MG63 (cell line): ENCODE results near the gene CCDC85C. TPM values are rescaled to one million over a fixed set of nuclear protein-coding genes. Genes with fewer than 3 reads are reported as not detected.

Source experiments
- DNase-seq: peaks from one replicate; pipeline ENCODE4 v3.0.0-alpha.2; 2020
- H3K27me3 ChIP-seq: fragments of 250-450 bp; sonication (Bioruptor Pico); 2 replicates; pipeline ENCODE4 v1.5.1; 2020; ENCODE audit warnings: mild to moderate bottlenecking, moderate library complexity
- H3K36me3 ChIP-seq: fragments of 250-450 bp; sonication (Bioruptor Pico); 2 replicates; pipeline ENCODE4 v1.5.1; 2020; ENCODE audit warnings: mild to moderate bottlenecking, moderate library complexity
- H3K4me3 ChIP-seq: fragments of 250-450 bp; sonication (Bioruptor Pico); 2 replicates; pipeline ENCODE4 v1.5.1; 2020; ENCODE audit warnings: mild to moderate bottlenecking, moderate library complexity
- H3K9me3 ChIP-seq: fragments of 250-450 bp; sonication (Bioruptor Pico); 2 replicates; pipeline ENCODE4 v1.5.1; 2020; ENCODE audit warnings: mild to moderate bottlenecking, moderate library complexity
- total RNA-seq: library from RNA; depleted of rRNA; stranded (reverse); fragments of >200 nt; shearing (Covaris generic); gene quantifications from 2 replicates; pipeline ENCODE4 v1.2.3, GENCODE V29; 2014; ENCODE audit warnings: low replicate concordance

The CCDC85C gene
- total RNA-seq, 1 experiment from 2014 or later: 22.2 TPM

- H3K4me3 ChIP-seq: no peak overlapping the region
- no peaks in the 10 kb centered on the region for H3K36me3 ChIP-seq
- no peaks in the 10 kb centered on the region for H3K27me3 ChIP-seq
- H3K9me3 ChIP-seq: no peaks in the 10 kb centered on the region
- peak; percentile 39 for DNase-seq
Observed at GRCh38 chr14:99531251-99532096, 72.5 kb downstream of the CCDC85C start.

DNA sequence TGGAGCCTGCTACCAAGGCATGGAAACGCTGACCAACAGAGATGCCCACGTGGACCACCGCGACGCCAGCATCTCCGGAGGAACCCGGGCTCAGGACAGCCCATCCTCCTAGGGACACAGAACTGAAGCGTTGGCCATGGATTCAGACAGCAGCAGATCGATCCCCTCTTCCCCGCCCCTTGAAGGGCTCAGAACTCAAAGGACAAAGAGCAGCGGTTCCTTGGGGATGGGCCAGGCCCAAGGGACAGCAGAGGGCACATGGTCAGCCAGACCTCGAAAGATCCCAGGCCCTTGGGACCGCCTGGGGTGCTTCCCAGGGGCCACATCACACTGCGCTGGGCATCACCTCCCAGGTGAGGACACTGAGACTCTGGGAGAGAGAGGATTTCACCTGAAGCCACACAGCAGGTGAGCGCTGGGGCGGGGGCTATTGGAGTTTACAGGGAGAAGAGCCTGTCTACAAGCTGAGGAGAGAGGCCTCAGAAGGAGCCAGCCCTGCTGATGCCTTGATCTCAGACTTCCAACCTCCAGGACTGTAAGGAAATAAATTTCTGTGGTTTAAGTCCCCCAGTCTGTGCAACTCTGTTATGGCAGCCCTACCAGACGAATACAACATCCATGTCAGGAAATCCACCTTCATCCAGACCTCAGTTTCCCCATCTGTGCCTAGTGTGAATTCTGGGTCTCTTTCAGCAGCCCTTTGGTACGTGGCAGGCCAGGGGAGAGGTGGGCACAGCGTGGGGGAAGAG, 73.4 kb downstream of the CCDC85C start:
- Histone ChIP-seq H3K27me3 (no peaks in the 10 kb centered on the region), H3K4me3 (no peak overlapping the region), H3K9me3 (no peaks in the 10 kb centered on the region), H3K36me3 (no peaks in the 10 kb centered on the region)
- no peak for DNase-seq

GRCh38 chr14:99529899-99530298, 74.1 kb downstream of the CCDC85C start:
- H3K27me3 ChIP-seq: no peaks in the 10 kb centered on the region
- no peak overlapping the region for H3K4me3 ChIP-seq
- peak; percentile 59 for DNase-seq
- H3K36me3 ChIP-seq: no peaks in the 10 kb centered on the region
- no peaks in the 10 kb centered on the region for H3K9me3 ChIP-seq

GRCh38 chr14:99527427-99528076, 76.5 kb downstream of the CCDC85C start:
- Histone ChIP-seq H3K36me3 (no peaks in the 10 kb centered on the region), H3K9me3 (no peaks in the 10 kb centered on the region), H3K4me3 (no peak overlapping the region), H3K27me3 (no peaks in the 10 kb centered on the region)
- DNase-seq: no peak

GRCh38 chr14:99527026-99527425, 77.0 kb downstream of the CCDC85C start:
- Histone ChIP-seq H3K9me3 (no peaks in the 10 kb centered on the region), H3K27me3 (no peaks in the 10 kb centered on the region), H3K36me3 (no peaks in the 10 kb centered on the region), H3K4me3 (no peak overlapping the region)
- DNase-seq: no peak

GRCh38 chr14:99525699-99526080, 78.3 kb downstream of the CCDC85C start:
- no peak for DNase-seq
- Histone ChIP-seq H3K4me3 (no peak overlapping the region), H3K27me3 (no peaks in the 10 kb centered on the region), H3K36me3 (no peaks in the 10 kb centered on the region), H3K9me3 (no peaks in the 10 kb centered on the region)

DNA sequence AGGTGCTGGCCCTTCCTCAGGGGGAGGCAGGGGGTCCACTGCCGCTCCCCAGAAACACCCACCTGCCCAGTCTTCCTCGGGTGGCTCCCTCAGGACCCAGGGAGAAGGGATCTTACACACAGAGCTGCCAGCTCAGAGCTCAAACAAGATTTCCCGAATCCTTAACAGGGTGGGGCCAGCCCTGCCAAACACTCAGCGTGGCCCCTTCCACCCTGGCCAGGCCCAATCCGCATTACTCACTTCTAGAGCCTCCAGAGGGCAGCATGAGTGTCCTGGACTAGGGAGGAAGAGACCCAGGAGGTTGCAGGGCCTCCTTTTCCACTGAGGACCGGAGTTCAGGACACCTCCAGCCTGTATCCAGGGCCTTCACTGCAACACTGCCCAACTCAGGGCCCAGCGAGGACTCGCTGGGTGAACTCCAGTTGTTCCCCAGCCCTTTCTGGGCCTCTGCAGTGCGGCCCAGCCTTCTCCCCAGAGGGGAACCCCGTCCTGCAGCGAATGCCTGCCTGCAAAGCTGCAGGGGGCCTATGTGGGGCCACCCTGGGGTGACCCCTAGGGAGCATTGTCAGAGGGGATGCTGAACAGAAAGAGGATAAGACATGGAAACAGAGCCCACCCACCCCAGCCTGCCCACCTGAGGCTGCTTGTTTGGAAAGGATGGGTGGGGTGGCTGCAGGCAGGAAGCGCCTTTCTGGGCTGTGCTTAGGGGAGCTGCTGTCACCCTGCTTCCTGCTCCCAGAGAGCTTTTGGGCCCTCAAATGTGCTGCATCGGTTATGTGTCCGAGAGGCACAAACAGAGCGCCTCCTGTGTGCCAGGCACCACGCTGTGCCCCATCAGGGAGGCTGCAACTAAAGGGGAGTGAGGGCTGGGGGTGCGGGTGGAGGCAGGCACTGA, 79.0 kb downstream of the CCDC85C start:
- Histone ChIP-seq H3K4me3 (no peak overlapping the region), H3K27me3 (no peaks in the 10 kb centered on the region), H3K9me3 (no peaks in the 10 kb centered on the region), H3K36me3 (no peaks in the 10 kb centered on the region)
- peak; percentile 61 for DNase-seq

GRCh38 chr14:99524091-99524661, 79.8 kb downstream of the CCDC85C start:
- no peaks in the 10 kb centered on the region for H3K9me3 ChIP-seq
- no peaks in the 10 kb centered on the region for H3K27me3 ChIP-seq
- no peak overlapping the region for H3K4me3 ChIP-seq
- DNase-seq: no peak
- H3K36me3 ChIP-seq: no peaks in the 10 kb centered on the region

DNA sequence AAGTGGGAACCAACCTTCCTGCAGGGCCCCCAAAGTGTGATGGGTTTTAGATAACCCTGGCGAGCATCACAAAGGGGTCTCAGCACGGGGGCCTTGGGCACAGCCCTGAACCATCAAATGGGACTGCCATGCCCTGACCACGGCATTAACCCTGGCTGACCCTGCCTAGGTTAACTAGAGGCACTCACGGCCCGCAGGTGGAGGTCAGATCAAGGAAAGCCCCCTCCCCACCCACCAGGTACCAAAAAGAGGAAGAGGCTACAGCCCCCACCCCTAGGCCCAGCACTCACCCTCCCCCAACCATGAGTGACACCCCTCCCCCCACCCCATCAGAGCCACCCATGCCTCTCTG, 80.3 kb downstream of the CCDC85C start:
- Histone ChIP-seq H3K27me3 (no peaks in the 10 kb centered on the region), H3K9me3 (no peaks in the 10 kb centered on the region), H3K4me3 (no peak overlapping the region), H3K36me3 (no peaks in the 10 kb centered on the region)
- no peak for DNase-seq

GRCh38 chr14:99522934-99523703, 80.9 kb downstream of the CCDC85C start:
- Histone ChIP-seq H3K9me3 (no peaks in the 10 kb centered on the region), H3K4me3 (no peak overlapping the region), H3K27me3 (no peaks in the 10 kb centered on the region), H3K36me3 (no peaks in the 10 kb centered on the region)
- DNase-seq: peak; percentile 17

DNA sequence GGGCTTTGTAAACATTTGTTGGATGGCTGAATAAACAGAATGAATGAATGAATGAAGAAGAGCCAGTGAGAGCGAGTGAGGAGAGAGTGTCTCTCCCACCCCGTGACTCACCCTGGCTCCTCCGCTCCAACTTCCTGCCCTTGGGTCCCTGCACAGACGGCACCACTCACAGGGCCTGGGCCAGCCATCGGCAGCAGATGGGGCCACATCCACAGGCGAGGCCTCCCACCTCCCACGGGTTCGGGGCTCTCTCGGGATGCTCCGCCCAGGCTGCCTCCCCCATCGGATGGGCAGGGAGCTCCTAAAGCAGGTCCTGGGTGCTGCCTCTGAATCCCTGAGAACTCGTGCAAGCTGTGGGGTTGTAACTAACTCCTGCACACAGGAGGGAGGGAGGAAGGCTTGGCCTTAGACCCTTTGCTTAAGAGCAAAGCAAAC, 81.5 kb downstream of the CCDC85C start:
- Histone ChIP-seq H3K9me3 (no peaks in the 10 kb centered on the region), H3K36me3 (no peaks in the 10 kb centered on the region), H3K27me3 (no peaks in the 10 kb centered on the region), H3K4me3 (no peak overlapping the region)
- DNase-seq: peak; percentile 57

DNA sequence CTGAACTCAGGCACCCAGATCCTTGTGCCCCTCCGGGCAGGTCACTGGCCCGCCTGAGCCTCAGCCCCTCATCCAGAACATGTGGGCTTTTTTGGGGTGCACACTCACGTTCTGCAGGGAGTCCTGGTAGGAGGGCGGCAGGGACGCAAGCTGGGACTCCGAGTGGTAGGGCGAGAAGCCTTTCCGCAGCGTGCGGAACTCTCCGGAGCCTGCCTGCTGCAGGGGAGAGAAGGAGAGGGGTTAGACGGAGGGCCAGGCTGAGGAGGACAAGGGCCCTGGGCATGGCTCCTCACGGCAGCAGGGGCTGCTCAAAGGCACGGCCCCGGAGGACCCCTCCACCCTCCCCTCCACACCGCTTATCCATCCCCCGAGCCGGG, 82.0 kb downstream of the CCDC85C start:
- Histone ChIP-seq H3K36me3 (no peaks in the 10 kb centered on the region), H3K27me3 (no peaks in the 10 kb centered on the region), H3K4me3 (no peak overlapping the region), H3K9me3 (no peaks in the 10 kb centered on the region)
- no peak for DNase-seq

GRCh38 chr14:99521176-99522024, 82.6 kb downstream of the CCDC85C start:
- H3K9me3 ChIP-seq: no peaks in the 10 kb centered on the region
- no peak for DNase-seq

DNA sequence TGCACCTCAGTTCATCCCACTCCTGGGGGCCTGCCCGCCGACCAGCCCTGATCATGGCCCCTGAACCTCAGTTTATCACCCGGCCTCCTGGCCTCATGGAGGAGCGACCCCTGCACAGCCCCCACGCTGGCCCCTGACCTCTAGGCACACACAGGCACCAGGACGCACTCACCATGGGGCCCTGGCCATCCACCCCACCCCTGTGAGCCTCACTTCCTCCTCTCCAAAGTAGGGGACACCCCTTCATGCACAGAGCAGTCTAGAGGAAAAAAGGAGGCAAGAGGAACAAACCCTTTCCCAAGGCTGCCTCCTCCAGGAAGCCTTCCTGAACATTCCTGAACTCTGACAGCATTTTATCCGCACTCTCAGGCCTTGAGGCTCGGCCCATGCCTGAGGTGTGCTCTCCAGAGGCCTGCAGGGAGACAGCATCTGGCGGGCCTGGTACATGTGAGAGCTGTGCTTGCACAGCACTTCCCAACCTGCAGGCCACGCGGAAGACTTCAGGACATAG, 83.4 kb downstream of the CCDC85C start:
- Histone ChIP-seq H3K27me3 (no peaks in the 10 kb centered on the region), H3K9me3 (no peaks in the 10 kb centered on the region), H3K36me3 (no peaks in the 10 kb centered on the region), H3K4me3 (no peak overlapping the region)
- no peak for DNase-seq

More at GRCh38 chr14:99521176-99522024, 82.6 kb downstream of the CCDC85C start:
- no peaks in the 10 kb centered on the region for H3K36me3 ChIP-seq
- H3K4me3 ChIP-seq: no peak overlapping the region
- H3K27me3 ChIP-seq: no peaks in the 10 kb centered on the region
